Mucosa of rectum (tissue), 2 donors: Measurements from ENCODE around the gene MFSD1.

Source experiments
- H3K27ac ChIP-seq, 2 donors: one replicate each; pipeline ENCODE4 v1.7.0; 2013; ENCODE audit warnings: inconsistent platforms in 2 of 2, low read depth in 2 of 2, low read length in 2 of 2
- H3K27me3 ChIP-seq, 2 donors: one replicate each; pipeline ENCODE4 v1.7.0; 2013; ENCODE audit warnings: low read length in 2 of 2; ENCODE audit not compliant: control insufficient read depth in 2 of 2, insufficient read depth in 2 of 2
- H3K36me3 ChIP-seq, 2 donors: one replicate each; pipeline ENCODE4 v1.7.0; 2013; ENCODE audit warnings: low read length in 2 of 2; ENCODE audit not compliant: control insufficient read depth in 2 of 2, insufficient read depth in 2 of 2
- H3K4me1 ChIP-seq, 2 donors: one replicate each; pipeline ENCODE4 v1.7.0; 2013; ENCODE audit warnings: low read length in 2 of 2, mild to moderate bottlenecking in 1 of 2; ENCODE audit not compliant: control insufficient read depth in 2 of 2, insufficient read depth in 2 of 2
- H3K4me3 ChIP-seq, 2 donors: one replicate each; pipeline ENCODE4 v1.7.0; 2013; ENCODE audit warnings: low read length in 2 of 2
- H3K9ac ChIP-seq, 2 donors: one replicate each; pipeline ENCODE4 v1.7.0; 2013; ENCODE audit warnings: low read length in 2 of 2, low read depth in 1 of 2, mild to moderate bottlenecking in 1 of 2
- H3K9me3 ChIP-seq, 2 donors: one replicate each; pipeline ENCODE4 v1.7.0; 2013; ENCODE audit warnings: low read length in 2 of 2; ENCODE audit not compliant: control insufficient read depth in 2 of 2
- donor health status: healthy.
- donor health status: Normal muscosa, but diverticular disease.

MFSD1 gene

DNA sequence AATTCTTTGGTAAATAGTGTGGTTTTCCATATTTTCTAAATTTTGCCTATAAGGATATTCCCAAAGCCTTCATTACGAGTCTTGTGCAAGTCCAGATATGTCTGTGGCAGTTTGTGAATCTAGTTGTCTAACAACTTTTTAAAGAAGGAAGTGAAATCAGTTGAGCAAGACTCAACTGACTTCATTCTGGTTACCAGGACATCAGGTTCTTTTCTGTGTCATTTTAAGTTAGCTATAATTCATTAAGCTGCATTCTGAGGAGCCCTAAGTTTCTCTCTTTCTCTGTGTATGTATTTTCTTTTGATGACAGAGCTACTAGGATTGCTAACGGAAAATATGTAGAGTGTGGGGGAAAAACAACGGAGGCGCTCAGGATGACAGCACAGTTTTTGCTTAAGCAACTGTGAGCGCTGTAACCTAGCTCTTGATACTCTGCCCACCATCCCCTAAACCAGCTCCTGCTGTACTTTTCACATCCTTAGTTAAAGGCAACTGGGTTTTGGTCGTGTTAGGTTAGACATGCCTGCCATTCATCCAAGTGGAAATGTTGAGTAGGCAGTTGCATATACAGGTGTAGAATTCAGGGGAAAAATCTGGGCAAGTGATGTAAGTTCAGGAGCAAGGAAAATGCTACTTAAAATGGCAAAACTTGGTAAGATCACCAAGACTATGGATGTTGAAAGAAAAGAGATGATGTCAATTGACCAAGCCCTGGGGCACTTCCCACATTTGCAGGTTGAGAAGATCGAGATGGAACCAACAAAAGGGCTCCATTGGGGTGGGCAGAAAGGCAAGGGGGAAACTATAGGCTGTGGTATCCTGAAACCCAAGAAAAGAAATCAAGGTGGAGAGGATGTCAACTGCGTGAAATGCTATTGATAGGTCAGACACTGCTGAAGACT lies 9.2 kb downstream of the MFSD1 start:
- H3K9ac ChIP-seq = no peak overlapping the region
- H3K4me3 ChIP-seq = no peak overlapping the region
- H3K27me3 ChIP-seq = no peaks in the 10 kb centered on the region
- H3K4me1 ChIP-seq = no peaks in the 10 kb centered on the region
- H3K9me3 ChIP-seq = no peaks in the 10 kb centered on the region
- H3K36me3 ChIP-seq = peaks cover 61% of the 10 kb centered on the region in 2 donors
- peak overlapping the region; percentile 29 to 50 for H3K27ac ChIP-seq

DNA sequence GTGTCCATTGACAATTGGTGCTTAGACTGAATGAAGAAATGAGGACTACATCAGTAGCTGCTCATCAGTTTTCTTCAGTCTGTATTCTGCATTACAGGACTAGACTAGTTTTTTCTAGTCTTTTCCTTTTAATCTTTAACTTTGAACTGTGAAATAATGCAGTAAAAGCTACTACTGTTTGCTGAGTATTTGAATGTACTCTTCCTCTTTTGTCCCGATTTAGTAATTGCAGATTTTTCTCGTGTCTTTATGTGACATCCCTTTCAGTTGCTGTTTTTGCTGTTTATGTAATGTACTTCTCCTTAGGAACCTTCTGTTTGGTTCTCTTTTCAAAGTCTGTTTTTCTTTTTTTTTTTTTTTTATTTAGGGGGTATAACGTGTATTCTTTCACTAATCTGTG lies 17.4 kb downstream of the MFSD1 start:
- Histone ChIP-seq H3K9me3 (no peaks in the 10 kb centered on the region), H3K36me3 (peaks cover 45 to 46% of the 10 kb centered on the region in 2 donors), H3K27ac (peak overlapping the region; percentile 42 to 56), H3K4me1 (no peaks in the 10 kb centered on the region), H3K9ac (no peak overlapping the region), H3K4me3 (no peak overlapping the region), H3K27me3 (no peaks in the 10 kb centered on the region)

DNA sequence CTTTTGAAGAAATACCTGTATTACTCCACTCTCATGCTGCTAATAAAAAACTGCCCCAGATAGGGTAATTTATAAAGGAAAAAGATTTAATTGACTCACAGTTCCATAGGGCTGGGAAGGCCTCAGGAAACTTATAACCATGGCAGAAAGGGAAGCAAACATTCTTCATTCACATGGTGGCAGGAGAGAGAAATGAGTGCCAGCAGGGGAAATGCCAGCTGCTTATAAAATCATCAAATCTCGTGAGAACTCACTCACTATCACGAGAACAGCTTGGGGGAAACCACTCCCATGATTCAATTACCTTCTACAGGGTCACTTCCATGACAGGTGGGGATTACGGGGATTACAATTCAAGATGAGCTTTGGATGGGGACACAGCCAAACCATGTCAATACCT lies 18.7 kb downstream of the MFSD1 start:
- H3K4me1 ChIP-seq = no peaks in the 10 kb centered on the region
- no peak overlapping the region for H3K27ac ChIP-seq
- no peaks in the 10 kb centered on the region for H3K27me3 ChIP-seq
- no peak overlapping the region for H3K4me3 ChIP-seq
- H3K9ac ChIP-seq = no peak overlapping the region
- peaks cover 39 to 50% of the 10 kb centered on the region in 2 donors for H3K36me3 ChIP-seq
- H3K9me3 ChIP-seq = no peaks in the 10 kb centered on the region

DNA sequence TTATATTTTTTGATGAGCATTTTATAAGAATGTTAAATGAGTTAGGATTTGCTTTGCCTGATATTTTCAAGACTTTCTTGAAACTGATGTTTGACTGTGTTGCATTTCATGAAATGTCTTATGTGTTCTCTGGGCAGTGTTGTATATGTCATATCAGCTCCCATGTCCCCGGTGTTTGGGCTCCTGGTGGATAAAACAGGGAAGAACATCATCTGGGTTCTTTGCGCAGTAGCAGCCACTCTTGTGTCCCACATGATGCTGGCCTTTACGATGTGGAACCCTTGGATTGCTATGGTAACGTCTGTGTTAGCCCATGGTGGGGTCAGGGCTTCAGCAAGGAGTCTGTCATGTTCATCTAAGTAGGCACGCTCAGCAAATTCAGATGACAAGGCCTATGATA lies 20.0 kb downstream of the MFSD1 start:
- Histone ChIP-seq H3K9me3 (no peaks in the 10 kb centered on the region), H3K4me3 (no peak overlapping the region), H3K27me3 (no peaks in the 10 kb centered on the region), H3K4me1 (no peaks in the 10 kb centered on the region), H3K9ac (no peak overlapping the region), H3K36me3 (peaks cover 39 to 54% of the 10 kb centered on the region in 2 donors), H3K27ac (no peak overlapping the region)

DNA sequence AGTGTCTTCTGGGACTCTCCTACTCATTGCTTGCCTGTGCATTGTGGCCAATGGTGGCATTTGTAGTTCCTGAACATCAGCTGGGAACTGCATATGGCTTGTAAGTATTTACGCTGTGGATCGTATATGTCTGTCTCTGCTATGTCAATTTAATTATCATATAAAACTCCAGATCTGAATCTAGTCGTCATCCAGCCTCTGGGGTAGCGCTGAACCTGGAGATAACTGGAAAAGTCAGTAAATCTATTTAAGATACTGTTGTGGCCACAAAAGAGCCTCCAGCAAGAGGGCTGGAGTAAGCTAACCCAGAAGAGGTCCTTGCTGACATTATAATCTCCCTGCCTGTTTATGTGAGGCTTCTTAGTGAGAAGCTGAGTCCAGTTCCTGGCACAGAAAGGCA lies 21.6 kb downstream of the MFSD1 start:
- H3K27me3 ChIP-seq = no peaks in the 10 kb centered on the region
- H3K9me3 ChIP-seq = no peaks in the 10 kb centered on the region
- peaks cover 38 to 48% of the 10 kb centered on the region in 2 donors for H3K36me3 ChIP-seq
- no peak overlapping the region for H3K9ac ChIP-seq
- H3K4me1 ChIP-seq = no peaks in the 10 kb centered on the region
- H3K4me3 ChIP-seq = no peak overlapping the region
- no peak overlapping the region for H3K27ac ChIP-seq

DNA sequence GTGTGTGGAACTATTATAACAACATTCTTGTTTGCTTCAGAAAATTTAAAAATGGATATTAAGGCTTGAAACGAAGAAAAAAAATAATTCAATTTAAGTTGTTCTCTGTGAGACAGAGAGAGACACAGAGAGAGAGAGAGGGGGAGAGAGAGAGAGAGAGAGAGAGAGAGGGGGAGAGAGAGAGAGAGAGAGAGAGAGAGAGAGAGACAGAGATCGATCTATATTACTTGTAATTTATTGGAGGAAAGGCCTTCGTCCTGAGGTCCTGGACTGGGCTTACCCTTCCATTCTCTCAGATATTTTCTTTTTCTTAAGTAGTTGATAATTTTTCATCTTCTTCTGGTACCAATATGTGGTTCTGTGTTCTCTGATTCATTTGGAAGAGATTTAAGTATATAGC lies 25.9 kb downstream of the MFSD1 start:
- Histone ChIP-seq H3K27ac (no peak overlapping the region), H3K4me1 (no peaks in the 10 kb centered on the region), H3K9me3 (no peaks in the 10 kb centered on the region), H3K36me3 (peaks cover 15 to 46% of the 10 kb centered on the region in 2 donors), H3K27me3 (no peaks in the 10 kb centered on the region), H3K4me3 (no peak overlapping the region), H3K9ac (no peak overlapping the region)

DNA sequence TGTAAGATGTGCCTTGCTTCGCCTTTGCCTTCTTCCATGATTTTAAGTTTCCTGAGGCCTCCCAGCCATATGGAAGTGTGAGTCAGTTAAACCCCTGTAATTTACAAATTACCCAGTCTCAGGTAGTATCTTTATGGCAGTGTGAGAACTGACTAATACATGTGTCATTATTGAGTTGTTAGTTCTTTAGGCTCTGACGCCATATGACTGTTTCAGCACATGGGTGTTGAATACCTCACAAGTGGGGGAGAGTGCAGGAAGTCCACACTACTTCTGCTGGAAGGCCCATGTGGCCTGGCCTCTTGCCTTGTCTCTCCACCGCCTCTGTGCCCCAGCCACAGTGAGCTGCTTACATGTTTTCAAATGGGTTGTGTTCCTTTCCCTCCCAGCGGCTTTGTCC lies 28.5 kb downstream of the MFSD1 start:
- Histone ChIP-seq H3K36me3 (peaks cover 4 to 24% of the 10 kb centered on the region in 2 donors), H3K4me3 (no peak overlapping the region), H3K9ac (no peak overlapping the region), H3K27me3 (no peaks in the 10 kb centered on the region), H3K4me1 (no peaks in the 10 kb centered on the region), H3K9me3 (no peaks in the 10 kb centered on the region), H3K27ac (no peak overlapping the region)

DNA sequence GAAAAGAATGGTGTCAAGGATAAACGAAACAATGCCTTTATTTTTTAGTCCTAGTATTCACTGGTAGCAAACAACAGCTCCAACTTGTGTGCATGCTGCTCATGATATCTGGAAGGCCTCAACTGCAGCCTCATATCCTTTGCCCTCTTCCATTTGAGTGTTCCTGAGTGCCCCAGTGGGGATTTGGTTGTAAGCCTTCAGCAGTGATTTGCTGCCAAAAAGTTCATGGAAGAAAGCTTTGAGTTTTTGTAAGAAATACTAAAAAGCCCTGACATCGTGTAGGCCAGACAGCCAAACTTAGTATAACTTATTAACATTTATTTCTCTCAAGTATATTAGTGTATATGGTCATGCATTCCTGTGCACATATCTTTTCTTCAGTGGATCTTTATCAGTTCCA lies 30.0 kb downstream of the MFSD1 start:
- H3K9me3 ChIP-seq = no peaks in the 10 kb centered on the region
- no peak overlapping the region for H3K9ac ChIP-seq
- peaks cover 4 to 20% of the 10 kb centered on the region in 2 donors for H3K36me3 ChIP-seq
- no peaks in the 10 kb centered on the region for H3K4me1 ChIP-seq
- H3K27me3 ChIP-seq = no peaks in the 10 kb centered on the region
- H3K27ac ChIP-seq = no peak overlapping the region
- no peak overlapping the region for H3K4me3 ChIP-seq

DNA sequence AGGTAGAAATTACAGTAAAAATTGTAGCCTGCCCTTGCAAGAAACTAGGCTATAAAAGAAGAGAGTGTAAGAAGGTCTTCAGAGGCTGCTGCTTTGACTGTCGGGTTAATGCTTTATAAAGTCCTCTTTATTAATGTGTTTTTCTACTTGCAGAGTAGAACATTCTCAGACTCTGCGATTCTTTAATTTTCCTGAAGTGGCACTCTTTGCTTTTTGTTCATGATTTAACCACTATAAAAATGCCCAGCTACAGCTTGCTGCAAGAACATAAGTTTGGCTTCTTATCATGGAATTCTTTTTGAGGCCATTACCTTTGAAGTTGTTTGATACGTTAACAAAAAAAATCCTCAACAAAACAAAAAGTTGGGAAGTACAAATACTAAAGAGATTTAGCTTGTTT lies 33.8 kb downstream of the MFSD1 start:
- no peaks in the 10 kb centered on the region for H3K9me3 ChIP-seq
- no peak overlapping the region for H3K27ac ChIP-seq

DNA sequence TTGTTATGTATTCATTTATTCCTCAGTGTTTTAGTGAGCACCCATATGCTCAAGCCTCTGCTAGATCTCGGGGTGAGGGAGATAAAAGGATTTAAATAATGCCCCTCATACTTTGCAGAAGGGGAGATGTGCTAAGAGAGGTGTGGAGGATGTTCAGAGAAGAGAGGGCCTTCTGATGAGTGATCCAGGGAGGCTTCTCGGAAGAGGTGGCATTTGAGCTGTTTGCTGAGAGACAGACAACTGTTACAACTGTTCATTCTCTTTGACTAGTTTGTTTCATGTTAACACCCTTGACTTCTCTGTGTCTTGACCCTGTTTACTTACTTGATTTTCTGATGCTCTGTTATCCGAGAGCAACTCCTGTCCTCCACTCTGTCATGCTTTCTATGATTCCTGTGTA lies 34.5 kb downstream of the MFSD1 start:
- no peak overlapping the region for H3K27ac ChIP-seq
- peaks cover 0 to 2% of the 10 kb centered on the region in 2 donors for H3K36me3 ChIP-seq
- H3K4me1 ChIP-seq = no peaks in the 10 kb centered on the region
- H3K9me3 ChIP-seq = no peaks in the 10 kb centered on the region
- no peaks in the 10 kb centered on the region for H3K27me3 ChIP-seq
- H3K4me3 ChIP-seq = no peak overlapping the region
- H3K9ac ChIP-seq = no peak overlapping the region

More for the DNA sequence above, 33.8 kb downstream of the MFSD1 start:
- Histone ChIP-seq H3K4me1 (no peaks in the 10 kb centered on the region), H3K4me3 (no peak overlapping the region), H3K9ac (no peak overlapping the region), H3K36me3 (peaks cover 0 to 7% of the 10 kb centered on the region in 2 donors), H3K27me3 (no peaks in the 10 kb centered on the region)
